NCI-H2029 (cell line): ENCODE measurements around the gene HELZ2.
A peak's percentile ranks its signal among the peaks of the same experiment; 100 is the strongest.
"Not testable (repeated sequence)": the region's sequence is repeated elsewhere in the genome, so short reads cannot be mapped to it uniquely, and the experiment has no call there.

ENCODE experiments used
- DNase-seq: peaks from one replicate; lab custom pipeline; 2025; lab: John Stamatoyannopoulos, UW

Gene HELZ2, protein sequence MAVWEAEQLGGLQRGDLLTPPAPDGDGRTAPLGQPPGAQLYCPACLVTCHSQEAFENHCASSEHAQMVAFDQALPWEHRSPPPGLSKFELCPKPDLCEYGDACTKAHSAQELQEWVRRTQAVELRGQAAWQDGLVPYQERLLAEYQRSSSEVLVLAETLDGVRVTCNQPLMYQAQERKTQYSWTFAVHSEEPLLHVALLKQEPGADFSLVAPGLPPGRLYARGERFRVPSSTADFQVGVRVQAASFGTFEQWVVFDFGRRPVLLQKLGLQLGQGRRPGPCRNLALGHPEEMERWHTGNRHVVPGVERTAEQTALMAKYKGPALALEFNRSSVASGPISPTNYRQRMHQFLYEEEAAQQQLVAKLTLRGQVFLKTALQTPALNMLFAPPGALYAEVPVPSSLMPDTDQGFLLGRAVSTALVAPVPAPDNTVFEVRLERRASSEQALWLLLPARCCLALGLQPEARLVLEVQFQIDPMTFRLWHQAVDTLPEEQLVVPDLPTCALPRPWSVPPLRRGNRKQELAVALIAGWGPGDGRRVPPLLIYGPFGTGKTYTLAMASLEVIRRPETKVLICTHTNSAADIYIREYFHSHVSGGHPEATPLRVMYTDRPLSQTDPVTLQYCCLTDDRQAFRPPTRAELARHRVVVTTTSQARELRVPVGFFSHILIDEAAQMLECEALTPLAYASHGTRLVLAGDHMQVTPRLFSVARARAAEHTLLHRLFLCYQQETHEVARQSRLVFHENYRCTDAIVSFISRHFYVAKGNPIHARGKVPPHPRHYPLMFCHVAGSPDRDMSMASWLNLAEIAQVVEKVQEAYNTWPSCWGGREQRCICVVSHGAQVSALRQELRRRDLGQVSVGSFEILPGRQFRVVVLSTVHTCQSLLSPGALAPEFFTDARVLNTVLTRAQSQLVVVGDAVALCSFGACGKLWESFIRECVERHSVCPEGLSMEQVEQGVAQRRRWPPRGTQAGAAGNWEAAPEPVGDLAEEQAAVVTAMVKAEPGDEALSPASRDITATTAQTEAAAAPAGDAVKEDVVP (N-terminal part only)

DNA sequence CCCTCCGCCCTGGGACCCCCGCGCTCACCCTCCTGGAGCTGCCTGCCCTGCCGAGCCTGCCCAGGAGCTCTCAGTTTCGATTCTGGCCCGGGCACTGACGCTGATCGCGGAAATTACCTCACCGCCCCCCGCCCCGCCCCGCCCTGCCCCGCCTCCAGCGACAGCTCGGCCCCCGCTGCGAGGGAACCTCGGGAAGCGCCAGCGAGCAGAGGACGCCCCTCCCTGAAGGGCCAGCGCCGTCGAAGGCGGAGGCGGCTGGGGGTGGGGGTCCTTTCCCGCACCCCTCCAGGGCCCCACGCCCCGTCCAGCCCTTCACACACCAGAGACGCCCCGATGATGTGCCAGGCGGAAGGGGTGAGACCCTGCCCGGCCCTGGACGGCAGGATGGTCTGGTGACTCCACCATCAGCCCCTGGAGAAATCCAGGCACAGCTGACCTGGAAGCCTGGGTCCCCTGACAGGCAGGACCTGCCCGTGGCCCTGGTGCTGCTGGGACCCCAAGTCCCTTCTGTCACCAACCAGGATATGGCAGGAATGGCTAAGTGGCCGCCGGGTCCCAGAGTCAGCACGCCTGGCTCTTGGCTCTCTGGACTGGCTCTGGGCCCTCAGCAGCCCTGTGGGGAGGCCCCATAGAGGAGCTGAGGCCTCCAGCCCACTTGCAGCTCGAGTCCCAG, at the start of gene HELZ2:
TSS of gene HELZ2 (minus strand) at position 84 of the 673 bp plus-strand sequence. CDS start 1,854 bp downstream, outside the sequence.
- DNase-seq, result peak; percentile 42

DNA sequence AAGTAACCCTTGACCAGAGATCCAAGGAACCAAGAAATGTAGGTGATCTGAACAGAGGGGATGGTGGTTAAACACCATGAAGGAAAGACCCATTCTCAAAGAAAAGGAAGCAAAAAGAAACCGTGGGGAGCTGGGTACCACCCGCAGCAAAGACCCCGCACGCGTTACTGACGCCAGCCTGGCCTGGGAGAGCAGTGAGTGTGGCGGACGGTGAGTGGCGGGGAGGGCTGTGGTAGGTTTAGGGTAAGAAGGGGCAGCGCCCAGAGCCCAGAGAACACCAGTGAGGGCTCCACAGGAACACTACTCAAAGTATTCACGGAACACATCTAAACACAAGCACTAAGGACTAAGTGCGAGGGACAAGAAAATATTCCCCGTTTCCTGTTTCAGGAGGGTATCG, 48.7 kb upstream of the HELZ2 start:
- no peak for DNase-seq

DNA sequence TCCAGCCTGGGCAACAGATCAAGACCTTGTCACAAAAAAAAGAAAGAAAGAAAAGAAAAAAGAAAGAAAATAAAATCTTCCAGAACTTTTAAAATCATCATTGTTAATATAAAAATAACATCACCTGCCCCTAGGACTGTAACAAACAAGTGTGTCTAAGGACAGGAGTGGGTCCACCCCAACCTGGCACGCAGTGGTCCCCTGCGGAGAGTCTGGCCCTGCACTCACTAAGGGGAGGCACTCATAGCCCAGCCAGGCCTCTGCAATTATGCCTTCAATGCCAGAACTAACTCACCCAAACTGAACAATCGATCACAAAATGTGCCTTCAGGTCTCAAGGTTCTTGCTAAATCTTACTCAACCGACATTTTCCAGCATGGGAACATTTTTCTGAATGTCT, 48.1 kb upstream of the HELZ2 start:
- DNase-seq, result no peak

DNA sequence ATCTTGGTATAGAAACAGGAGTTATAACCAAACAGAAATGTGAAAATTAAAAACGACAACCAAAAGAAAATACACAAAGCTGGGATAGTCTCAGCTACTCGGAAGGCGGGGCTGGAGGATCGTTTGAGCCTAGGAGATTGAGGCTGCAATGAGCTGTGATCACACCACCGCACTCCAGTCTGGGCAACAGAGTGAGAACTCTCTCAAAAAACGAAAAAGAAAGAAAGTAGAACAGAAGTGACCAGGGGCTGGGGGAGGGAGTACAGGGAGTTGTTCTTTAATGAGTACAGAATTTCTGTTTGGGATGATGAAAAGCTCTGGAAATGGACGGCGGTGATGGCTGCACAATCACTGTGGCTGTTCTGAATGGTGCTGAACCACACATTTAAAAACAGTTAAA, 47.0 kb upstream of the HELZ2 start:
- no peak for DNase-seq

DNA sequence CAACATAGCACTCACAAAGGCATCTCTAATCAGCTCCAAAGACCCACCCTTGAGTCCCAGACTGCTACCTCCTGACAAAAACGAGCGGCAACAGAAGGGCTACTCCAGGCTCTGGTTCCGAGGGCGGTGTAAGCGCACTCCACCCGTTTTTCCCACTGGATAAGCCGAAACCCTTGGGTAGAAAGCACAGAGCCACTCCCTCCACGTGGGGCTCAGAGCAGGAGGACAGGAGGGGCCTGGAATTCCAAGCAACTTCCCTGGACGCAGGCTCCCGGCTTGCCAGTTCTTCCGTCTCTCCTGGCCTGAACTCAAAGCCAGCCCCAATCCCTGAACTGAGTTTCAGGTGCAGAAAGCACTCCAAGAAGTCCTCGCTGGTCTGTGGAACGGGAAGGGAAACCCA, 45.5 kb upstream of the HELZ2 start:
- no peak for DNase-seq

DNA sequence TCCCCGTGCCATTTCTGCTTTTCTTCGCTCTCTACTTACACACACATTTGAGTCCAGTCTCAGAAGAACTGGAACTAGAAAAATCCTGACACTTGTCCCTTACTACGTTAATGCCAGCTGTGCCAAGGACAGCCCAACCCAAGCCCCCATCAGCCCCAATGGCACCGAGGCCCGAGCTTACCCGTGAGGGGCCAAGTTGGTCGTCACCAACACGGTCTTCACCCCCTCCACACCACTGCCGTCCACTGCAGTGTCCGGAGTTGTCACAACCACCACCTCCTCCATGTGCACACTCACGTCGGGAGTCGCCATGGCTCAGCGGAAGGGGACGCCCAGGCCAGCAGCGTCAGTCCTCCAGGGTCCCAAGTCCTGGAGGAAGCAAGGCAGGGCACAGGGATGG, 45.0 kb upstream of the HELZ2 start:
- DNase-seq, result no peak

DNA sequence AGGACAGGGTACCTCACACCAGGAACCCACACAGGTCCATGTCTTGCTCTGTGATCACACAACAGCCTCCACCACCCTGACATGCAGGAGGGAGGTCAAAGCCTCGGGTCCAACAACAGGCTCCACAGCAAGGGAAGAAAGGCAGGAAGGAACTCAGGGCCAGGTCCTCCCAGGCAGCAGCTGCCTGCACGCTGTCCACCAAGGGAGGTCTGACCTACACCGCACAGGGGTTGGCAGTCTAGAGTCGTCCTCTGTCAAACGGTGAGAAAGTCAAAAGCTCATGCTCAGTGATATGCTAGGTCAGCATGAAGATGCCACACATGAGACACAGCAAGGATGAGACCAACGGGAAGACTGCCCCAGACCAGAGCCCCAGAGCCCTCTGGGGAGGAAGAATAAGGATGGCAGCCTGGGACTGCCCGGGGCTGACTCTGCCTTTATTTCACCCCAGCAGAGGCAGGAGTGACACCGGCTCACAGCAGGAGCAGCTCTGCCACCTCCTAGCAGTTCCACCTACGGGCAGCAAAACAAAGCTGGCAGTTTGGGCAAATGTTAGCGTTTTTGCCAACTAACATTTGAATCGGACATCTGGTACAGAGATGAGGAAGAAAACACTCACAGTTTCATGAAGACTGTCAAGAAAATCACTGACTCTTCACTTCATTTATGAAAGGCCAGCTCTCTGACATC, 44.4 kb upstream of the HELZ2 start:
- DNase-seq, result no peak

DNA sequence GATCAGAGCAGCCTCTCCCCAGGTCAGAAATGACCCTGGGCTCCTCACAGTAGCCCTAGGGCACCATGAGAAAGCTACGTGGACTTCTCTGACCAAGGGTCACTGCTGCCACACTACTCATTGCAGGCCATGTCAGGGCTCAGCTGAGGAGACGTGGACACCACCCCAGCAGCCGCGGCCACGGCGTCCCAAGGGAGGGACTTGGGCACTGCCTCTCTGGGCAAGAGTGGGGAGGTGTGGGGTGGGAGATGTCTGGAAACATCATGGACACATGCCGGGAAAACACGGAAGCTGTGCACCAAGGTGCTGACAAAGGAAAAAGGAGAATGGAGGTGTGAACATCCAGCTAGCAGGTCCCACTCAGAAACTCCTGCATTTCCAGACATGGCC, 43.8 kb upstream of the HELZ2 start:
- DNase-seq, result no peak

DNA sequence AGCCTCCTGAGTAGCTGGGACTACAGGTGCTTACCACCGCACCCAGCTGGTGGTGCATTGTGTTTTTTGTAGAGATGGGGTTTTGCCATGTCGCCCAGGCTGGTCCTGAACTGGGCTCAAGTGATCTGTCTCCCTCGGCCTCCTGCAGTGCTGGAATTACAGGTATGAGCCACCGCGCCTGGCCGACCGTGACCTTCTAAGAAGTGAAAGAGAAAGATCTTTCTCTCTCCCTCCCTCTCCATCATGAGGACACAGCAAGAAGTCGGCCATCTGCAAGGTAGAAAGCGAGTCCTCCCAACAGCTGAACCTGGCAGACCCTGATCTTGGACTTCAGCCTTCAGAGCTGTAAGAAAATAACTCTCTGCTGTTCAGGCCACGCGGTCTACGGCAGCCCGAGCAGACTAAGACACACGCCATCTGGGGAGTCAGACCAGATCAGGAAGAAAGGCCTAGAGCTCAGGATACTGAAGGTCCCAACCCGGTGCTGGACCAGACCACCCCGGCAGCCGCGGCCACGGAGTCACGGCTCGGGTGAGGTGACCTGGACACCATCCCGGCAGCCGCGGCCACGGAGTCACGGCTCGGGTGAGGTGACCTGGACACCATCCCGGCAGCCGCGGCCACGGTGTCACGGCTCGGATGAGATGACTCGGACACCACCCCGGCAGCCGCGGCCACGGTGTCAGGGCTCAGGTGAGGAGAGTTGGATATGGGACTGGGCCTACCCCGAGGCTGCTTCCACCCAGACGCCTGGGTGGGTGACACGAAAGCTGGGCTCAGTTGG, 43.2 kb upstream of the HELZ2 start:
- no peak for DNase-seq

DNA sequence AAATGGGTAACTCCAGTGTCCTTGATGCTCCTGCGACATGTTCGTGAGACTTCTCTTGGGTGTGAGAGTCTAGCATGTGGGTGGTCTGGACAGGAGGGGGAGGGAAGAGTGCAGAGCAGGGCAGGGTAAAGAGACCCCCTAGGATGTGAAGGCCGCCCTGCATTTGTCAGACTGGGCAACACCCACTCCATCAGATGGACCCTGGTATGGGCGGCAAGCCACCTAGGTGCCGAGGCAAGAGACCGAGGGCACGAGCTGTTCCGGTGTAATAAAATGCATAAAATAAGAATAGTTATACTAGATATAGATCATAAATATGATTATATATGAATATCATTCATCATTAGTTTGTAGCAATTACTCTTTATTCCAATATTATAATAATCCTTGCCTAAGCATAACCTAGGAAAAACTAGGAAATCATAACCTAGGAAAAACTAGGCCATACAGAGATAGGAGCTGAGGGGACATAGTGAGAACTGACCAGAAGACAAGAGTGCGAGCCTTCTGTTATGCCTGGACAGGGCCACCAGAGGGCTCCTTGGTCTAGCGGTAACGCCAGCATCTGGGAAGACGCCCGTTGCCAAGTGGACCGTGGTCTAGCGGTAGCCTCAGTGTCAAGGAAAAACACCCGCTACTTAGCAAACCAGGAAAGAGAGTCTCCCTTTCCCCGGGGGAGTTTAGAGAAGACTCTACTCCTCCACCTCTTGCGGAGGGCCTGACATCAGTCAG, 40.0 kb upstream of the HELZ2 start:
- not testable (repeated sequence) for DNase-seq

DNA sequence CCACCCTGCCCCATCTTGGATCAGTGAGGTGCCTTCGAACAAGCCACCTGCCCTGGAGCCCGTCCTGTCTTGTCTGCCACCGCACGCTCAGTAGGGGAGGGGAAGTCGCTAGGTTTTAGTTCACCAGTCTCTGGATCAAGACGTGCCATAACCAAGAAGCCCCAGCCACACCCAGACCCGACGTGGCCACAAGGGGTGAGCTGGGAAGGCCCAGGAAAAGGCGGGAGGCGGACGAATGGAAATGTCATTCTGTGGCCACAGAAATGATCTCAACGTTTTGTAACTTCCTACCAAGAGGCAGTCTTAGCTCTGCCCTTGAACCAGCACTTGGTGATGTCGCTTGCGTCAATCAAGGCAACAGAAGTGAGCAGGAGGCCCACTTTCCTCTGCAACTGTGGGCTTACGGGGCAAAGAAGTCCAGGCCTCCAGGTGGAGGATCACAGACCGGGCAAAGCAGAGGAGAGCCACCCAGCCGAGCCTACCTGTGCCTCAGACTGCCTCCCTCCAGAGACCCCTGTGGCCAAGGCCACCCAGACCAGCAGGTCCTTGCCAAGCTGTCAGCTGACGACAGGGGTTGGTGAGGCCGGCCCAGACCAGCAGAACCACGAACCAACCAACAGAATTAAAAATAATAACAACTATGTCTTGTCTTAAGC, 38.4 kb upstream of the HELZ2 start:
- DNase-seq, result no peak

DNA sequence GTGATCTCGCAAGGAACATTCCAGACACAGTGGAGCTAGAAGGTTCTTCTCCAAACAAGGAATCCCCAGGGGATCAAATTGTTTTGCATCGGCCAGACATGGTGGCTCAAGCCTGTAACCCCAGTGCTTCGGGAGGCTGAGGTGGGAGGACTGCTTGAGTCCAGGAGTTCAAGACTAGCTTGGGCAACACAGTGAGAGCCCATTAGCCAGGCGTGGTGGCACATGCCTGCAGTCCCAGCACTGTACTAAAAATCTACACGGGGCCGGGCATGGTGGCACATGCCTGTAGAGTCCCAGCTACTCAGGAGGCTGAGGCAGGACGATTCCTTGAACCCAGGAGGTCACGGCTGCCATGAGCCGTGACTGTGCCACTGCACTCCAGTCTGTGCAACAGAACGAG, 37.6 kb upstream of the HELZ2 start:
- no peak for DNase-seq

DNA sequence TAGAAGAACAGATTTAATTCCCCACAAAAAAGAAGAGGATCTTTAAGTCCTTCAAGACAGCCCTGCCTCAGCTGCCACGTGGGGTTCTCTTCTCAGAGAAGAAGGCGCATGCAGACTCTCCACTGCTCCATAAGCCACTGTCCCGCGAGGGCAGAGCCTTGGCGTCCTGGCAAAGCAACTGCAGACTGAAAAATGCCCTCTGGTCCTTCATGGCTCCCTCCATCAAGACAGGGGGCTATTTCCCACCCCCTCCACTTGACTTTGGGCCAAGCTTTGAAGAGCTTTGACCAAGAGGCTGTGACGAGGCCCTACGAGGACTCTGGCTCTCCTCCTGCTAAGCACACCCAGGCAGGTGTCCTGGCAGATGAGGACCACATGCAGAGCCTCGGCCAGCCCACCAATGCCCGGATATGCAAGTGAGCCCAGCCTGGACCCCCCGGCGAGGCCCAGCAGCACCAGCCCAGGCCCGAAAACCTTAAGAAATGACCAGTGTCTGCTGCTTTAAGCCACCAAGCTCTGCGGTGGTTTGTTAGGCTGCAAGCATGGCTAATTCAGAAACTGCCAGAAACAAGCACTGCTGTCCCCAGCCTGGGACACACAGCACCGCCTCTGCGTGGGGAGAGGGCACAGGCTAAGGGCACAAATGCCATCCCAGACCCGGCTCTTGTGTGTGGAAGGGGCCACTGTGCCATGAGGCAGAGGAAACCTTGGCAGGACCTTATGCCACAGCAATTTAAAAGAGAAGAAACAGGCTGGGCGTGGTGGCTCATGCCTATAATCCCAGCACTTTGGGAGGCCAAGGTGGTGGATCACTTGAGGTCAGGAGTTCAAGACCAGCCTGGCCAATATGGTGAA, 36.8 kb upstream of the HELZ2 start:
- no peak for DNase-seq

DNA sequence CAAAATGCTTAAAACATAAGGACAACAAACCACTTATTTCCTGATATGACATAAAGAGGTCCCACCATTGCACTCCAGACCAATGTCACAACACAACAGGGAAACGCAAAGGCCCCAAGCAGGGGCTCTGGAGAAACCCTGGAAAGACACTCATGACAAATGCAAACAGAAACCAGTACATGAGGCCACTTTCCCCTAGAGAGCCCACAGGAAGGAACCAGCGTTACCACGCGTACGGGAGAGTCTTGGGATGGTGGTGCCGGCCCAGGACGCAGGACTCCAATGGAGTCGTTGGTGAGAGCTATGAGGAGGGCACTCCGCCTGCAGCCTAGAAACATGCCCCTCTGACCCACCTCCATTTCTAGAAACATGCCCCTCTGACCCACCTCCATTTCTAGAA, 32.6 kb upstream of the HELZ2 start:
- DNase-seq, result no peak

DNA sequence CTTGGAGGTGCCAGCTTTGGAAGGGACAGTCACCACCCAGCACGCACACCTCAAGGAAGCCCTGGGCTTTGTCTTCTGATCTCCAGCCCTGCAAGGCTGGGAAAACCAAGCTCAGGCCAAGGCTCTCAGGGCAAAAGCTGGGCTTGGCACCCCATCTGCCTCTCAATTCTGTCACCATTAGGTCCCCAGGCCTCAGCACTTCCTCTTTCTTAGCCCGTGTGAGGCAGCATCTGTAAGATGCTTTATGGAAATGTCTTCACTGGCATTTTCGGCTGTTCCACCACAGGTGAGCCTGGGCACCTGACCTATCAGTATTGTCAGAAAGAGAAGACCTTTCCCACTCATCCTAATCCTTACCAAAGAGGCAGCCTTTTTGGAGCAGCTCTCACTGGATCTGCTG, 28.3 kb upstream of the HELZ2 start:
- no peak for DNase-seq

DNA sequence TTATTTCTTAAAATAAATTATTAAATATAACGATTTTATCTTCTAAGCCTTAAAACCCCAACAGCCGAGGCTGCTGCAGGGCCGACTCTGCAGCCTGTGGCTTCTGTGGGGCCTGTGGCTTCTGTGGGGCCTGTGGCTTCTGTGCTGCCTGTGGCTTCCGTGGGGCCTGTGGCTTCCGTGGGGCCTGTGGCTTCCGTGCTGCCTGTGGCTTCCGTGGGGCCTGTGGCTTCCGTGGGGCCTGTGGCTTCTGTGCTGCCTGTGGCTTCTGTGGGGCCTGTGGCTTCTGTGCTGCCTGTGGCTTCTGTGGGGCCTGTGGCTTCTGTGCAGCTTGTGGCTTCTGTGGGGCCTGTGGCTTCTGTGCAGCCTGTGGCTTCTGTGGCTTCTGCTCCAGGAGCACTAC, 27.6 kb upstream of the HELZ2 start:
- DNase-seq, result not testable (repeated sequence)

DNA sequence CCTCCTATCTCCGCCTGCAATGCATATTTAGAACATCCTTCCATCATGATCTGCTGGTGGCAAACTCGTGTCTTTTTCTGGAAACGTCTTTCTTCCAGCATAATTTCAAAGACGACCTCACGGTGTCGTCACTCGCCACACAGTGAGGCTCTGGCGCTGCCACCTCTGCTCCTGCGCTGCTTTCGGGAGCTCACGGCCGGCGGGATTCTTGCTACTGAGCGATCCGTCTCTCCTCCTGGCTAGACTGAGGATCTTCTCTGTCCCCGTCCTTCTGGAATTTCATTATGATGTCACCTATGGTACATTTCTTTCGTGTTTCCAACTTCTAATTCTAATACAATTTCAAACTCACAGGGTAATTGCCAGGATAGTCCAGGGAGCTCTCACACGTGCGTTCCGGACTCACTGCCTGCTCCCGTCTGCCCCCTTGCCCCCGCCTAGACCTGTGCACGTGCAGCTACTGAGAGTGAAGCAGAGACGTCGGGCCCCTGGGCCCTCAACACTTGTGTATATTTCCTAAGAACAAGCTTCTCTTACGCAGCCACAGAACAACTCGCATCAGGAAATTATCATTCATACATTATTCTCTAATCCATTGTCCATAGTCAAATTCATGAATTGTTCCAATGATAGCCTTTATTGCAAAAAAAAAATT, 25.5 kb upstream of the HELZ2 start:
- DNase-seq, result no peak
